Fibroblast of lung (primary cell): ENCODE data around the gene RHBG.

Experiments
- CTCF ChIP-seq, 2 donors: IDR thresholded peaks in 1 of 2; conservative IDR thresholded peaks in 1 of 2; 1 replicate in 1 of 2; 2 replicates in 1 of 2; pipeline ENCODE4 v1.5.1; 2011 to 2012; ENCODE audit warnings: low read length in 2 of 2, control low read depth in 1 of 2, inconsistent platforms in 1 of 2, low read depth in 1 of 2, mild to moderate bottlenecking in 1 of 2
- EZH2 ChIP-seq: IDR thresholded peaks from 2 replicates; pipeline ENCODE4 v1.5.1; 2012; ENCODE audit warnings: low read length, control low read depth, mild to moderate bottlenecking; ENCODE audit errors: missing control alignments

DNA sequence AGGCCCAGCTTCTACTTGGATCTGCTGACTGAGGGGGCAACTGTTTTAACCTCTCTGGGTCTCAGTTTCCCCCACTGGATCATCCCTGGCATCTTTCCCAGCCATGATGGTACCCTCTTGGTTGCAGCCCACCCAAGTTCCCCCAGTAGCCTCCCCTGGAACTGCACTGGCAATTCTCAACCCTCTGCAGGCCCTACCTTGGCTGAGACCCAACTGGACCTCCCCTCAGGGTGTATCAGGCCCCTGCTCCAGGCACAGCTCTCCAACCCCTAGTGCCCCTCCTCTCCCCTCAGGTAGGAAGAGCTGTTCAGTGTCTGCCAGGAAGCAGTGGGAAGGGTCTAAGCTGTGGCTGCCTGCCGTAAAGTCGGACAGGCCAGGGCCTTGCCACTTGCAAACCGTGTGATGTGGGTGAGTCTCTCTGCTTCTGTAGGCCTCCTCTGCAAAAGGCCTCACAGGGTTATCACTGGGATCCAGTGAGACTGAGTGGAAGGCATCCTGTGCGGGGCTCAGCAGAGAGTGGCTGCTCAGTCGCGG is 32.1 kb downstream of the RHBG start:
- TF ChIP-seq EZH2 (no peak), CTCF (conservative IDR thresholded peaks at IDR 0.05 in 1 of 2, IDR thresholded peaks at IDR 0.05 in 1 of 2; ENCODE audit: low read depth in 1 of 2, low read length in 2 of 2) (no peak)
